GM23338 (cell line): ENCODE results near the gene STK38L. TPM values are rescaled to one million over a fixed set of nuclear protein-coding genes. Genes with fewer than 3 reads are reported as not detected.

ENCODE experiments used
- ATAC-seq: fragments of 200-7000 bp; cut with Tn5 transposase; 3 replicates; pipeline ENCODE4 v1.9.1; 2020
- DNase-seq: peaks from one replicate; pipeline ENCODE4 v3.0.0-alpha.2; 2015; ENCODE audit warnings: low spot score
- H2AFZ ChIP-seq: fragments of 200-600 bp; sonication (generic); 2 replicates; pipeline ENCODE4 v1.8.0; 2016; ENCODE audit warnings: antibody characterized with exemption, mild to moderate bottlenecking, moderate library complexity
- H3F3A ChIP-seq: fragments of 200-600 bp; sonication (generic); replicated peaks from 2 replicates; pipeline ENCODE4 v1.8.0; 2017; ENCODE audit warnings: antibody characterized with exemption, mixed run types, low read depth
- H3K27ac ChIP-seq: fragments of 200-600 bp; sonication (generic); 2 replicates; pipeline ENCODE4 v1.6.1; 2016; ENCODE audit warnings: low read depth
- H3K27me3 ChIP-seq: fragments of 200-600 bp; sonication (generic); 2 replicates; pipeline ENCODE4 v1.8.0; 2016; ENCODE audit warnings: mild to moderate bottlenecking, mixed run types, moderate library complexity; ENCODE audit not compliant: insufficient read depth
- H3K36me3 ChIP-seq: fragments of 200-600 bp; sonication (generic); 2 replicates; pipeline ENCODE4 v1.8.0; 2016; ENCODE audit warnings: mild to moderate bottlenecking; ENCODE audit not compliant: insufficient read depth
- H3K4me1 ChIP-seq: fragments of 200-600 bp; sonication (generic); 2 replicates; pipeline ENCODE4 v1.8.0; 2016; ENCODE audit warnings: mild to moderate bottlenecking, moderate library complexity; ENCODE audit not compliant: insufficient read depth
- H3K4me2 ChIP-seq: fragments of 200-600 bp; sonication (generic); 2 replicates; pipeline ENCODE4 v1.7.1; 2017; ENCODE audit warnings: mixed run types
- H3K4me3 ChIP-seq: fragments of 200-600 bp; sonication (generic); 2 replicates; pipeline ENCODE4 v1.6.1; 2016; ENCODE audit warnings: mixed run types
- H3K79me2 ChIP-seq: fragments of 200-600 bp; sonication (generic); replicated peaks from 2 replicates; pipeline ENCODE4 v1.8.0; 2017; ENCODE audit warnings: mild to moderate bottlenecking; ENCODE audit not compliant: insufficient read depth
- H3K9me2 ChIP-seq: fragments of 200-600 bp; sonication (generic); 2 replicates; pipeline ENCODE4 v1.8.0; 2017; ENCODE audit not compliant: insufficient read depth
- H4K20me1 ChIP-seq: fragments of 200-600 bp; sonication (generic); replicated peaks from 2 replicates; pipeline ENCODE4 v1.8.0; 2017; ENCODE audit warnings: mild to moderate bottlenecking; ENCODE audit not compliant: insufficient read depth
- H3K27ac Mint-ChIP-seq: 2 replicates; pipeline ENCODE4 v1.8.0; 2020; ENCODE audit warnings: inconsistent platforms, mild to moderate bottlenecking, moderate library complexity, mixed read lengths
- H3K27me3 Mint-ChIP-seq: 3 replicates; pipeline ENCODE4 v1.8.0; 2022; ENCODE audit warnings: low read depth, mild to moderate bottlenecking, moderate library complexity, mixed read lengths, inconsistent platforms; ENCODE audit not compliant: insufficient read depth, poor library complexity
- H3K36me3 Mint-ChIP-seq: 3 replicates; pipeline ENCODE4 v1.8.0; 2021; ENCODE audit warnings: low read depth, mild to moderate bottlenecking, inconsistent platforms, moderate library complexity, mixed read lengths
- H3K4me1 Mint-ChIP-seq: 3 replicates; pipeline ENCODE4 v1.8.0; 2020; ENCODE audit warnings: mild to moderate bottlenecking, inconsistent platforms, mixed read lengths
- H3K4me3 Mint-ChIP-seq: 3 replicates; pipeline ENCODE4 v1.8.0; 2021; ENCODE audit warnings: moderate library complexity, mild to moderate bottlenecking, inconsistent platforms, mixed read lengths
- H3K9me3 Mint-ChIP-seq: 3 replicates; pipeline ENCODE4 v1.8.0; 2020; ENCODE audit warnings: moderate library complexity, mild to moderate bottlenecking, inconsistent platforms, mixed read lengths
- CTCF ChIP-seq, 2 experiments: fragments of 200-600 bp in 1 of 2; sonication (generic) in 1 of 2; conservative IDR thresholded peaks; 2 replicates each; pipeline versions ENCODE4 v1.5.1 to v1.6.1; 2016 to 2017; ENCODE audit warnings: antibody characterized with exemption in 2 of 2, low read depth in 2 of 2, mild to moderate bottlenecking in 2 of 2, moderate library complexity in 1 of 2
- EZH2 ChIP-seq: fragments of 200-600 bp; sonication (generic); IDR thresholded peaks from one replicate; pipeline ENCODE4 v1.8.0; 2017; ENCODE audit warnings: antibody characterized with exemption, mild to moderate bottlenecking, low read depth; ENCODE audit not compliant: unreplicated experiment
- EZH2phosphoT487 ChIP-seq: fragments of 200-600 bp; sonication (generic); IDR thresholded peaks from one replicate; pipeline ENCODE4 v1.8.1; 2018; ENCODE audit warnings: antibody characterized with exemption; ENCODE audit not compliant: unreplicated experiment
- JUNB ChIP-seq: IDR thresholded peaks from one replicate; pipeline ENCODE4 v1.6.1; 2016; ENCODE audit warnings: antibody characterized with exemption; ENCODE audit not compliant: unreplicated experiment
- NANOG ChIP-seq: IDR thresholded peaks from 2 replicates; pipeline ENCODE4 v1.6.1; 2016; ENCODE audit warnings: antibody characterized with exemption, borderline replicate concordance
- POLR2AphosphoS5 ChIP-seq: IDR thresholded peaks from 2 replicates; pipeline ENCODE4 v1.6.1; 2016; ENCODE audit warnings: antibody characterized with exemption, low read depth
- REST ChIP-seq: IDR thresholded peaks from one replicate; pipeline ENCODE4 v1.6.1; 2018; ENCODE audit warnings: antibody characterized with exemption; ENCODE audit not compliant: unreplicated experiment
- STAT1 ChIP-seq: IDR thresholded peaks from one replicate; pipeline ENCODE4 v1.6.1; 2016; ENCODE audit warnings: antibody characterized with exemption; ENCODE audit not compliant: unreplicated experiment
- ZNF114 ChIP-seq: fragments of 250-450 bp; sonication (Bioruptor Pico); IDR thresholded peaks from 2 replicates; pipeline ENCODE4 v1.5.0; 2020; ENCODE audit warnings: mild to moderate bottlenecking, moderate library complexity
- ZNF331 ChIP-seq: fragments of 250-450 bp; sonication (Bioruptor Pico); IDR thresholded peaks from 2 replicates; pipeline ENCODE4 v1.5.0; 2020; ENCODE audit warnings: low read depth, mild to moderate bottlenecking, moderate library complexity
- ZNF462 ChIP-seq: fragments of 250-450 bp; sonication (Bioruptor Pico); IDR thresholded peaks from 2 replicates; pipeline ENCODE4 v1.5.0; 2020; ENCODE audit warnings: mild to moderate bottlenecking, moderate library complexity
- polyA plus RNA-seq: library from polyadenylated mRNA; unstranded; fragments of >200 nt; fragmentation: Nextera tagmentation; extraction: Ambion mirVana; gene quantifications from 2 replicates; pipeline ENCODE4 v1.2.1, GENCODE V29; 2016
- total RNA-seq: library from RNA; depleted of rRNA; stranded (reverse); fragments of >200 nt; shearing (Covaris generic); gene quantifications from 2 replicates; pipeline ENCODE4 v1.2.3, GENCODE V29; 2014

Gene STK38L
- total and polyA plus RNA-seq, 2 experiments from 2014 or later, result 28.9 to 56.5 TPM

- no peak overlapping the region for H3K27ac Mint-ChIP-seq
Observed at GRCh38 chr12:27271206-27271605, 27.1 kb downstream of the STK38L start.

More at GRCh38 chr12:27271206-27271605, 27.1 kb downstream of the STK38L start:
- TF ChIP-seq ZNF114 (CRISPR knock-in tag), result no peak
- TF ChIP-seq ZNF462 (CRISPR knock-in tag), result no peak
- TF ChIP-seq ZNF331 (CRISPR knock-in tag), result no peak
- TF ChIP-seq NANOG, result no peak
- no peak for TF ChIP-seq JUNB
- no peak for TF ChIP-seq POLR2AphosphoS5
- TF ChIP-seq REST, result no peak
- TF ChIP-seq EZH2, result no peak
- no peak for TF ChIP-seq CTCF (conservative IDR thresholded peaks at IDR 0.05; ENCODE audit: low read depth in 2 of 2)
- TF ChIP-seq STAT1, result no peak
- no peak for TF ChIP-seq EZH2phosphoT487
- Mint-ChIP-seq H3K27me3 (peaks cover 2% of the 10 kb centered on the region), H3K9me3 (peaks cover 11% of the 10 kb centered on the region; the same call in 2 of the 3 replicates), H3K4me3 (no peak overlapping the region), H3K4me1 (peaks cover 38% of the 10 kb centered on the region), H3K36me3 (peaks cover 24% of the 10 kb centered on the region)
- Histone ChIP-seq H3F3A (no peaks in the 10 kb centered on the region), H3K36me3 (no peaks in the 10 kb centered on the region), H3K79me2 (peaks cover 84% of the 10 kb centered on the region), H3K4me1 (peaks cover 29% of the 10 kb centered on the region), H3K27me3 (no peaks in the 10 kb centered on the region), H4K20me1 (no peaks in the 10 kb centered on the region), H3K4me3 (no peak overlapping the region), H2AFZ (no peak overlapping the region), H3K9me2 (no peaks in the 10 kb centered on the region), H3K4me2 (no peak overlapping the region), H3K27ac (no peak overlapping the region)
- ATAC-seq (no peak), DNase-seq (no peak)
